OCI-LY3 (cell line): ENCODE measurements around the gene CARD9.

Experiments used
- H2AFZ ChIP-seq: fragments of 200-600, 300-600 bp; shearing (Covaris generic); 2 replicates; pipeline ENCODE4 v1.6.0; 2014; ENCODE audit warnings: antibody characterized with exemption, low read depth, low read length
- H3K27ac ChIP-seq: fragments of 200-600, 300-600 bp; sonication (generic); 2 replicates; pipeline ENCODE4 v1.5.1; 2014; ENCODE audit warnings: mild to moderate bottlenecking, low read length, moderate library complexity, mixed read lengths
- H3K27me3 ChIP-seq: fragments of 200-600, 300-600 bp; sonication (generic); 2 replicates; pipeline ENCODE4 v1.6.1; 2014; ENCODE audit warnings: low read depth, low read length, mixed read lengths
- H3K36me3 ChIP-seq: fragments of 200-600, 300-600 bp; sonication (generic); replicated peaks from 2 replicates; pipeline ENCODE3; 2014; ENCODE audit warnings: low read depth, low read length, mixed read lengths
- H3K4me1 ChIP-seq: fragments of 300-600, 200-600 bp; sonication (generic); 2 replicates; pipeline ENCODE4 v1.6.1; 2014; ENCODE audit warnings: low read length, mixed read lengths
- H3K4me2 ChIP-seq: fragments of 200-600, 300-600 bp; sonication (generic); 2 replicates; pipeline ENCODE4 v1.6.1; 2014; ENCODE audit warnings: low read length, mixed read lengths
- H3K4me3 ChIP-seq: fragments of 300-600, 200-600 bp; sonication (generic); 2 replicates; pipeline ENCODE4 v1.5.1; 2014; ENCODE audit warnings: antibody characterized with exemption, mild to moderate bottlenecking, low read length, moderate library complexity
- H3K79me2 ChIP-seq: fragments of 300-600, 200-600 bp; shearing (Covaris generic); 2 replicates; pipeline ENCODE4 v1.6.1; 2014; ENCODE audit warnings: mild to moderate bottlenecking, low read length, mixed read lengths
- H3K9ac ChIP-seq: fragments of 300-600, 200-600 bp; shearing (Covaris generic); 2 replicates; pipeline ENCODE4 v1.6.0; 2014; ENCODE audit warnings: mild to moderate bottlenecking, low read length, moderate library complexity
- H3K9me3 ChIP-seq: fragments of 200-600, 300-600 bp; shearing (Covaris generic); 2 replicates; pipeline ENCODE4 v1.6.1; 2014; ENCODE audit warnings: low read length, mixed read lengths; ENCODE audit not compliant: insufficient read depth
- H4K20me1 ChIP-seq: fragments of 200-600, 300-600 bp; sonication (generic); 2 replicates; pipeline ENCODE4 v1.6.1; 2016; ENCODE audit warnings: low read length, mixed read lengths; ENCODE audit not compliant: insufficient read depth
- EZH2phosphoT487 ChIP-seq: fragments of 200-600 bp; shearing (Covaris generic); IDR thresholded peaks from 2 replicates; pipeline ENCODE4 v1.6.1; 2018; ENCODE audit warnings: antibody characterized with exemption, mixed run types, low read depth
- TF ChIP-seq, protein P1 (sequence below): fragments of 200-600, 300-600 bp; sonication (generic); IDR thresholded peaks from 2 replicates; pipeline ENCODE4 v1.5.1; 2014; ENCODE audit warnings: antibody characterized with exemption, low read length, low read depth

CARD9 gene

DNA sequence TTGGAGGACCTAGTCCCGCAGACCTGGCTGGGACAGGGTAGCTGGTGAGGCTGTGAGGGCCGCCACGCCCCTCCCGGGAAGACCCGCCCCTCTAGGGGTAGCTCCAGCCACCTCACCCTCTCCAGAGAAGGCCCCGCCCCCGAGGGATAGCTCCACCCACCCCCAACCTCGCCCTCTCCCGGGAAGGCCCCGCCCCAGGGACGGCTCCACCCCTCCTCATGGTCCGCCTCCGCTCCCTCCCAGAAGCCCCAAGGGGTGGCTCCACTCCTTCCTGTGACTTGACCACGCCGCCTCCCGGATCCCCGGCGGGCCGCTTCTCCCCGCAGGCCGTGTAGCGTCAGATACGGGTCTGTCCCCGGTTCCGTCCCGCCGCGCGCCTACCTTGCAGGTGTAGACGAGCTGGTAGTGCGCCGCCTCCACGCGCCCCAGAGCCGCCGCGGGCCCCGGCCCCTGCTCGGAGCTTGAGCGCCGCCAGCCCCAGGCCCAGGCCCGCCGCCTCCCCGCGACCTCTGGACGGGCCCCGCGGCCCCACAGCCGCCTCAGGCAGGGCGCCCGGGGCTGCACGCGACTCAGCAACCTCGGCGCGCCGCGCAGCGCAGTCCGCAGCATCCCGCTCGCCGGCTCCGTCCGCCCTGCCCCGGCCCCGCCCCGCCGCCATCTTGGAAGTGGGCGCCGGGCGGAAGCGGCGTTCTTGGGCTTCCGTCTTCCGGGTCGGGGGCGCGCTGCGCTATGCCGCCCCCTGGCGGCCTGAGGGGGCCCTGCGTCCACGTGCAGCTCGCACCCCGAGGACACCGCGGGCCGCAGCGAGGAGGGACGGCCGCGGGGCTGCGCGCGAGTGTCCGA, 10.1 kb downstream of the CARD9 start, which contains the start of gene DNLZ:
TSS of gene DNLZ (minus strand) at position 639 of the 843 bp plus-strand sequence. CDS start at position 609, 30 bp downstream.
- peak within 1 kb of the TSS; percentile 71 for H3K9ac ChIP-seq

DNA sequence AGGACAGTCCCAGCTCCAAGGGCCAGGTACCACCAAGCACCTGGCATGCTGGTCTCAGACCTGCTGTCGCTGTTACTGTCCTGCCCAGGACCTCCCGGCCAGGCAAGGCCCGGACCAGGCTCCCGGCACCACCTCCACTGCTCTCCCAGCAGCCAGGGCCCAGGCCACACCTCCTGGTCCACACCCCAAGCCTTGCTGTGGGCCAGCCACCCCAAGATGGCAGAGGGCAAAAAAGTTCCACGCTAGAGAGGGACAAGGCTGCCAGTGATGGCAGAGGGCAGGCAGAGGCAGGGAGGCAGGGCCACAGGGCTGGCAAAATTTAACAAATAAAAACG, 11.1 kb downstream of the CARD9 start:
- H3K9ac ChIP-seq: no peak overlapping the region
- peak overlapping the region; percentile 45 for H3K4me2 ChIP-seq
- TF ChIP-seq EZH2phosphoT487: no peak
- TF ChIP-seq, protein P1, sequence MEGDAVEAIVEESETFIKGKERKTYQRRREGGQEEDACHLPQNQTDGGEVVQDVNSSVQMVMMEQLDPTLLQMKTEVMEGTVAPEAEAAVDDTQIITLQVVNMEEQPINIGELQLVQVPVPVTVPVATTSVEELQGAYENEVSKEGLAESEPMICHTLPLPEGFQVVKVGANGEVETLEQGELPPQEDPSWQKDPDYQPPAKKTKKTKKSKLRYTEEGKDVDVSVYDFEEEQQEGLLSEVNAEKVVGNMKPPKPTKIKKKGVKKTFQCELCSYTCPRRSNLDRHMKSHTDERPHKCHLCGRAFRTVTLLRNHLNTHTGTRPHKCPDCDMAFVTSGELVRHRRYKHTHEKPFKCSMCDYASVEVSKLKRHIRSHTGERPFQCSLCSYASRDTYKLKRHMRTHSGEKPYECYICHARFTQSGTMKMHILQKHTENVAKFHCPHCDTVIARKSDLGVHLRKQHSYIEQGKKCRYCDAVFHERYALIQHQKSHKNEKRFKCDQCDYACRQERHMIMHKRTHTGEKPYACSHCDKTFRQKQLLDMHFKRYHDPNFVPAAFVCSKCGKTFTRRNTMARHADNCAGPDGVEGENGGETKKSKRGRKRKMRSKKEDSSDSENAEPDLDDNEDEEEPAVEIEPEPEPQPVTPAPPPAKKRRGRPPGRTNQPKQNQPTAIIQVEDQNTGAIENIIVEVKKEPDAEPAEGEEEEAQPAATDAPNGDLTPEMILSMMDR: no peak
- no peaks in the 10 kb centered on the region for H3K79me2 ChIP-seq
- H3K4me1 ChIP-seq: peaks cover 18% of the 10 kb centered on the region
- H4K20me1 ChIP-seq: no peaks in the 10 kb centered on the region
- H3K27me3 ChIP-seq: no peaks in the 10 kb centered on the region
- no peak overlapping the region for H3K27ac ChIP-seq
- peaks cover 4% of the 10 kb centered on the region for H3K36me3 ChIP-seq
- H2AFZ ChIP-seq: no peak overlapping the region
- no peaks in the 10 kb centered on the region for H3K9me3 ChIP-seq
- H3K4me3 ChIP-seq: peak overlapping the region; percentile 79; the same call in 1 of the 2 replicates

More for the DNA sequence above, 10.1 kb downstream of the CARD9 start, which contains the start of gene DNLZ:
- Histone ChIP-seq H3K27me3 (no peaks in the 10 kb centered on the region), H3K79me2 (no peaks in the 10 kb centered on the region), H2AFZ (no peak within 1 kb of the TSS), H3K4me1 (peaks cover 18% of the 10 kb centered on the region), H3K36me3 (peaks cover 4% of the 10 kb centered on the region), H4K20me1 (no peaks in the 10 kb centered on the region), H3K9me3 (no peaks in the 10 kb centered on the region), H3K4me2 (peak within 1 kb of the TSS; percentile 69), H3K4me3 (peak within 1 kb of the TSS; percentile 79), H3K27ac (peak within 1 kb of the TSS; percentile 59)
- TF ChIP-seq, protein P1: peak; percentile 82
- no peak for TF ChIP-seq EZH2phosphoT487

DNA sequence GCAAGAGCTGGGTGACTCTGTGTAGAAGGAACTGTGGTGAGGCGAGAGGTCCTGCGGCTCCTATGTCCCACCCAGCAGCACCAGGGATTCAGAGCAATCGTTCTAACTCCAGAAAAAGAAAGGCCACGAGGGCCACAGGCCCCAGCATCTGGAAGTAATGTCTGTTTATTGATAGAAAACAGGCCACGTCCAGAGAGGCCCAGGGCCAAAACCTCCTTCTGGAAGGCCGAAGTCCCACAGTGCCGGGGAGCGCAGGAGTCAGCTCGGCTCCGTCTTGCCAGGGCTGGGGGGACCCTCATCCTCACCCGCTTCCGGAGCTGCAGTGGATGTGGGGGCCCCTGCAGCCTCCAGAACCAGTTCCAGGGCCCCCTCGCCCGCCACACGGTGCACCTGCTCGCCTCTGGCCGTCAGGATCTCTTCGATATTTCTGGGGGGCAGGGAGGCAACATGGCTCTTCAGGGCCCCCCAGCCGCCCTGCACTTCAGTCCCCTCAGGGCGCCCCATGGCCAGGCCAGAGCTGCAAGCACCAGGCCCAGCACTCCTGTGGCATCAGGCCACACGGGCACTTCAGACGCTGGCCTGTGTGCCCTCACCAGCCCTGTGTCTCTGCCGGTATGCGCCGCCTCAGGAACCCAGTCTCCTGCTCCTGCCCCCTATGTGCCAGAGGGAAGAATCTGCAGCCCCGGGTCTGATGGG, 11.6 kb downstream of the CARD9 start:
- Histone ChIP-seq H3K9ac (no peak overlapping the region), H3K4me3 (no peak overlapping the region), H3K79me2 (no peaks in the 10 kb centered on the region), H3K4me1 (peaks cover 18% of the 10 kb centered on the region), H4K20me1 (no peaks in the 10 kb centered on the region), H3K9me3 (no peaks in the 10 kb centered on the region), H3K4me2 (no peak overlapping the region), H3K27me3 (no peaks in the 10 kb centered on the region), H2AFZ (no peak overlapping the region), H3K27ac (no peak overlapping the region), H3K36me3 (peaks cover 4% of the 10 kb centered on the region)
- no peak for TF ChIP-seq EZH2phosphoT487
- TF ChIP-seq, protein P1: no peak

DNA sequence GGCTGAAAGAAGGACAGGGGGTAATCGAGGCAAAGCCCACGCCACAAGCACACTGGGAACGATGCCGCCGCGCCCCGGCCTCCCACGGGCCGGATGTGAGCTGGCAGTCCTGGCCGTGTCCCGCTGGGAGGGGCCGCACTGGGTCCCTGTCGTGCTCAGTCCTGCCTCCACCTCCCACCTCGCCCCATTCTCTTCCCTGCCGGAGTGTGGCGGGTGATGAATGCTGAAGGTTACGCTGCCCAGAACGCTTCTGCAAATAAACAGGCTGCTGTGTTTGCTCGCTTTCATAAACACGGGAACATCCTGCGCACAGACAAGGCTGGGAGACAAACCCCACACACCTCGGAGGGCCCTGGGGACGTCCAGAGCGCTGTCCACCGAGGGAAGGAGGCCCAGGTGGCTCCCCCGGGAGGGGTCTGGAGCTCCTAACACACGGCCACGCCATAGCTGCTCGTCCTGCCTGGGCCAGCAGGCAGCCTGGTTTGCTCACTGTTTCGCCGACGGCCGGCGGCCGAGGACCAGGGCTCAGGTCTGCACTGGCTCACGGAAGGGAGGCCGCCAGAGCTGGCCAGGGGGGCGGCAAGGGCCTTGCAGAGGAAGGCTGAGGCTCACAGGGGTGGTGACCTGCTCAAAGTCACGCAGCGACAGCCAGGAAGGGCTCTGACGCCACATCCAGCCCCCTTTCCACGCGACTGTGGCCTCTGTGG, 12.3 kb downstream of the CARD9 start:
- Histone ChIP-seq H3K27ac (no peak overlapping the region), H3K36me3 (peaks cover 4% of the 10 kb centered on the region), H3K27me3 (no peaks in the 10 kb centered on the region), H3K9me3 (no peaks in the 10 kb centered on the region), H3K9ac (no peak overlapping the region), H4K20me1 (no peaks in the 10 kb centered on the region), H2AFZ (no peak overlapping the region), H3K4me1 (peaks cover 18% of the 10 kb centered on the region), H3K4me3 (no peak overlapping the region), H3K4me2 (no peak overlapping the region), H3K79me2 (no peaks in the 10 kb centered on the region)
- no peak for TF ChIP-seq EZH2phosphoT487
- TF ChIP-seq, protein P1: no peak
